GM18873 (cell line): ENCODE data around the gene CCDC170.
"Not testable (repeated sequence)": the region's sequence is repeated elsewhere in the genome, so short reads cannot be mapped to it uniquely, and the experiment has no call there.

ENCODE experiments used
- ATAC-seq: cut with Tn5 transposase; IDR thresholded peaks from one replicate; pipeline ENCODE4 v1.9.1; 2021; ENCODE audit warnings: mild to moderate bottlenecking, moderate library complexity, moderate number of reproducible peaks; ENCODE audit not compliant: unreplicated experiment, low FRiP score

The CCDC170 gene

DNA sequence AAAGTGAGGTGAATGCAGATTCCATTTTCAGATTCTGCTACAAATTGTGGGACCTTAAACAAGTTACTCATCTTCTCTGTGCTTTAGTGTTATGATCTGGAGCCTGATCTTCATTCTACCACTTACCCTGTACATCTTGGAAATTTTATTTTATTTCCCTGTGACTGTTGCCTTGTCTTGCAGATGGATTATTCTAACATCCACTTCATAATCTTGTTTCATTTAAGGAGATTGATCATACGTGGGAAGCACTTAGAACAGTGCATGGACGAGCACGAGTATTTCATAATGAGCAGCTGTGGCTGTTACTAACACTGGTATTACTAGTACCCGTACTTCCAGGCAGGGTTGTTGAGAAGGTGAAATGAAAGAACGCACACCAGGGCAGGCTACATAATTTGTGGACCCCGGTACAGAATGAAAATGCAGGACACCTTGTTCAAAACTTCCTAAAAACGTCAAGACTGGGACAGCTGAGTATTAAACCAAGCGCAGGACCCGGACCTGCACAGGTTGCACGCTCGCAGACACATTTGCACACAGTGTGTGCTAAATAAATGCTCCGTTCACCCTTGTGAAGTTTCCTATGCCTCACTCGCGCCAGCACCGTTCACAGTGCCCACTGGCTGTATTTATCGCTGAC, 535 bp upstream of the CCDC170 start:
- no peak for ATAC-seq

DNA sequence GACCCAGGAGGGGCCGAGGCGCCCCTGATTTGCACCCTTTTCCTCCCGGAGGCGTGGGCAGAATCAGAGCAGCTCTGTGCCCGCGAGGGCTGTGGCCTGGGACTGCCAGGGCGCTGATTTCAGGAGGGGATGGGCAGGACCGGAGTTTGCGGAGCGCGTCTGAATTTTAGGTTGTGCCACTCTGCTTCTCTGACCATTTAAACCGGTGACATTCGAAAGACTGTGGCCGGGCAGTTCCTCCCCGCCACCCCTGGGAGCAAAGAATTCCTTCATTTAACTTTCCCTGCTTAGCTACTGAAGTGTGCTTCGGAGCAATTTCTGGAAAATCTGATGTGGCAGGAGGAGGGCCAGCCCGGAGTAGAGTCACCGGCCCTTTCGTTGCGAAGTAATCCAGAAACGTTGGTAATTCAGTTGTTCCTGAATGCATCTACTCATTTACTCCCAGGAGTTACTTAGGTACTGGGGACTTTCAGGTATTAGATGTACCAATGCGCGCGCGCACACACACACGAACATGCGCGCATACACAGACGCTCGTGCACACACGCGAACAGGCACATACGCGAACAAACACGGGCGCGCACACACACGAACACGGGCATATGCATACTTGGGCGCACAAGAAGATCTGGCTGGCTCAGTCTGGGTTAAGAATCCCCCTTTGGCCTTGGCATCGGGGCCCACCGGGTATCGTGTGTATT, 568 bp downstream of the CCDC170 start:
- ATAC-seq: no peak

DNA sequence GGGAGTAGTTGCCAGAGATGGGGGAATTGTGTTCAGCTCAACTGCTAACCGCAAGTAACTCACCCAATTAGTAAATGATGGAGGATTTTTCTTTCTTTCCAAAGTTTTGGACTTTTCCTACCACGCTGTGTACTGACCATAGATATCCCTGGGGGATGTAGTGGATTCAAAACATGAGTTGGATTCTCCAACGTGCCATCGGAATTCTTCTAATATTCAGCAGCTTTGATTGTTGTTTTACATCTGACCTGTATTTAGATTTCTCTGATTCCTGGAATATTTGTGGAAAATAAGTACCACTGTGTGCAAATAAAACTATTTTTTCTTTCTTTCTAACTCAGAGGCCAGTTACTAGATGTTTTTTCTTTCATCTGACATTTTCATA, 1.1 kb downstream of the CCDC170 start:
- ATAC-seq: no peak

DNA sequence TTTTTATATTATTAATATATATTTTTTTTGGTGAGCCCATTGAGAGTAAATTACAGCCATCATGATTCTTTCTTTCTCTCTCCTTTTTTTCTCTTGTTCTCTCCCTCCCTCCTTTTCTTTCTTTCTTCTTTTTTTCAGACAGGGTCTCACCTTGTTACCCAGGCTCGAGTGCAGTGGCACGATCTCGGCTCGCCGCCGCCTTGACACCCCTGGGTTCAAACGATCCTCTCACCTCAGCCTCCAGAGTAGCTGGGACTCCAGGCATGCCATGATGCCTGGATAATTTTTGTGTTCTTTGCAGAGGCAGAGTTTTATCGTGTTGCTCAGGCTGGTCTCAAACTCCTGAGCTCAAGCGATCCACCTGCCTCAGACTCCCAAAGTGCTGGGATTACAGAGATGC, 1.6 kb downstream of the CCDC170 start:
- ATAC-seq: no peak

DNA sequence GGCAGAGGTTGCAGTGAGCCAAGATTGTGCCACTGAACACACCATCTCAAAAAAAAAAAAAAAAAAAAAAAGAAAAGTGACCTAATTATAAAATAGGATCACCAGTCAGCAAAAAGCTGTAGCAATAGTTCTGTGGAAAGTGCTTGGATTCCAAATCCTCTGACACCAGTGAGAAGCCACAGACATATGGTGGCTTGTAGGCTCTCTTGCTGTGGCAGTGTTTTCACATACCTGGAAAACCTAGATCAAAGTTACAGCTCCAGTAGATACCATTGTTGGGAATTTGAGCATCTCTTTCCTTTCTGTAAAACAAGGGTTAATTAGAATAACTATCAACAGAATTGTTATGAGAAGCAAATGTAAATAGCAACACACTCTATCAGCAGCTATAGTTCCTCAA, 4.1 kb downstream of the CCDC170 start:
- peak; percentile 20 for ATAC-seq

DNA sequence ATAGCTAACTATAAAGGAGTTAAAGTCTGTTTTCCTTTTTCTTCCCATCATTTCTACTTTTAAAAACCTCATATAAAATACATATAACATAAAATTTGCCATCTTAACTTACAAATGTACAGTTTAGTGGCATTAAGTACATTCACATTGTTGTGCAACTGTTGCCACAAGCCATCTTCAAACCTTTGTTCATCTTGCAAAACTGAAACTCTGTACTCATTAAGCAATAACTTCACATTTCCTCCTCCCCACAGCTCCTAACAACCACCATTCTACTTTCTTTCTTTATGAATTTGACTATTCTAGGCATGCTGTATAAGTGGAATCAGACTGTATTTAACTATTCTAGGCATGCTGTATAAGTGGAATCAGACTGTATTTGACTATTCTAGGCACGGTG, 4.5 kb downstream of the CCDC170 start:
- ATAC-seq: peak; percentile 74

DNA sequence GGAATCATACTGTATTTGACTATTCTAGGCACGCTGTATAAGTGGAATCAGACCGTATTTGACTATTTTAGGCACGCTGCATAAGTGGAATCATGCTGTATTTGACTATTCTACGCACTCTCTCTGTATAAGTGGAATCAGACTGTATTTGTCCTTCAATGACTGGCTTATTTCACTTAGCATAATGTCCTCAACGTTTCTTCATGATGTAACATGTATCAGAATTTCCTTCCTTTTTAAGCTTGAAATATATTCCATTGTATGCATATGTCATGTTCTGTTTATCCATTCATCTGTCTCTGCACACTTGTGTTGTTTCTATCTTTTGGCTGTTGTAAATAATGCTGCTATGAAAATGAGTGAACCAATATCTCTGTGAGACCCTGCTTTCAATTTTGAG, 5.7 kb downstream of the CCDC170 start:
- ATAC-seq: no peak

DNA sequence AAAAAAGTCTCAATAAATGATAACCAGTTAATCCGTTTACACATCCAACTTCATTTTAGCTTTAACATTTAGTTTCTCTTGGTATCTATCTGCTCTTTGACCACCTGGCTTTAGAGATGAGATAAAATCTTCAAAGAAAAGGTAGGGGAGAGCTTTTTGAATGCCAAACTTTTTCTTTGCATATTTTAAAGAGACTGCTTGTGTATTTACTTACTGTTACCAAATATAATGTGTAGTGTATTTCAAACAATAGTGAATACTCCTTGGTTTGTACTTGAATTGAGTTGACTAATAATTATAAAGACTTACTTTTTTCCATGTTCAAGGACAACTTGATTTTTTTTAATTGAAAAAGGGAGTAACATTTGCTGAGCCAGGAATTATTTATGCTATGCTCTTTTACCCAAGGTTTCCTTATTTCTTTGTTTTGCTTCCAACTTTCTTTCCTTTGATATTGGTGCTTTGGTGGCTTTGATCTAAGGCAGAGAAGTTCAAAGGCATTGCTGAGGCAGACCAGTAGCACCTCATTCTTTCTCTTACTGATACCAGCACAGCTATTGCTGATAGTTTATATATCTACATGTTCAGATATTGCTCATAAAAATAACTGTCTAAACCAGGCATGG, 7.8 kb downstream of the CCDC170 start:
- ATAC-seq: no peak

DNA sequence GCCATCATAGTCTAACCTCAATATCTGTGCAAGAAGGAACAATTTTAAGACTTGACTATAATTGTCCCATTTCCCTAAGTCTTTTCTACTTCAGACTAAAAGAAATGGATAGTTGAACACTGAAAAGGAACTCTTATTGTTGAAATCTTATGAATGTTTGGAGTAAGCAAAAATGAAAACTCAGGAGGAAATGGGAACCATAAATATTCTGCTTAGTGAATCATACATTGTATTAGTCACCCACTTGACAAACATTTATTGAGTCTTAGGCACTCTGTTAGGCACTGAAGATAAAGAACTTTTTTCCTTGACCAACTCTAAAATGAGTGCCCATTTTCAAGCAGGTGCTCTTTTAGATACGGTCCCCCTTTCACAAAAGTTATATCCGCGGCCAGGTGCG, 8.7 kb downstream of the CCDC170 start:
- ATAC-seq: no peak

DNA sequence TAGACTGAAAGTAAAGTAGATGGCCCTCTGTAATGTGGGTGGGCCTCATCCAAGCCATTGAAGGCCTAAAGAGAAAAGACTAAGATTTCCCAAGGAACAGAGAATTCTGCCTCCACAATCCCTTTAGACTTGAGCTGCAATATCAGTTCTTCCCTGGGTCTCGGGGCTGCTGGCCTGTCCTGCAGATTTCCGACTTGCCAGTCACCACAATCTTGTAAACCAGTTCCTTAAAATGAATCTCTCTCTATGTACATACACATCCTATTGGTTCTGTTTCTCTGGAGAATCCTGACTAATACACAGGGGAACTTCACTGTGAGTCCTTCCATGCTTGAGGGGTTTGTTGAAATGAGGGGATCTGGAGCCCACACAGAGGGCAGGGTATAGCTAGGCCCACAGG, 12.9 kb downstream of the CCDC170 start:
- ATAC-seq: no peak

DNA sequence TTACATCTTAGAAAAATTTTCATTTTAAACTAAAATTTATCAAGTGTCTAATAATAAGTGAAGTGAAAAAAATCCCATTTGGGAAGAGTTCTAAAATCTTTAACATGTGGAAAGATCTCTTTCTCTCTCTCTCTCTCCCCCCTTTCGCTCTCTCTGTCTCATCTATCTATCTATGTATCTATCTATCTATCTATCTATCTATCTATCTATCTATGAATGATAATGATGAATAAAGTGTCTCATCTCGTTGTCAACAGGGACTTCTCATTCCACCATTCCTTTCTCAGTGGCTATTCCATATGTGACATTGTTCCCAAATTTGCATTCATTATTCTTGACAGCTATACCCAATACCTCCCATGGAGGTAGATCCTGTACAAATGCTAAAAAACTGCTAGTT, 15.2 kb downstream of the CCDC170 start:
- no peak for ATAC-seq

DNA sequence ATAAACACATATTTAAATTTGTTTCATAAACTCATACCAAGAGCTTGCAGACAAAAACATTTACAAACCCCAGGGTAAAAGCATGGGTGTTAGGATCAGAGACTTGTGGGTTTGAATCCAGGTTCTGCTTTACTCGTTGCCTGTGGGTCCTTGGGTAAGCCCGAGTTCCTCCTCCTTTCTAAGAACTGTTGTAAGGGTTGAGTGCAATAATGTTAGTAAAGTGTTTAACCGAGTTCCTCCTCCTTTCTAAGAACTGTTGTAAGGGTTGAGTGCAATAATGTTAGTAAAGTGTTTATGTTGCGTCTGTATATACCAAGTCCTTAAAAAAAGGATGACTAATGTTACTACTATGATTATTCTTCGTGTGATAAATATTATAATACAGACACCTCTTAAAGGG, 18.7 kb downstream of the CCDC170 start:
- no peak for ATAC-seq

DNA sequence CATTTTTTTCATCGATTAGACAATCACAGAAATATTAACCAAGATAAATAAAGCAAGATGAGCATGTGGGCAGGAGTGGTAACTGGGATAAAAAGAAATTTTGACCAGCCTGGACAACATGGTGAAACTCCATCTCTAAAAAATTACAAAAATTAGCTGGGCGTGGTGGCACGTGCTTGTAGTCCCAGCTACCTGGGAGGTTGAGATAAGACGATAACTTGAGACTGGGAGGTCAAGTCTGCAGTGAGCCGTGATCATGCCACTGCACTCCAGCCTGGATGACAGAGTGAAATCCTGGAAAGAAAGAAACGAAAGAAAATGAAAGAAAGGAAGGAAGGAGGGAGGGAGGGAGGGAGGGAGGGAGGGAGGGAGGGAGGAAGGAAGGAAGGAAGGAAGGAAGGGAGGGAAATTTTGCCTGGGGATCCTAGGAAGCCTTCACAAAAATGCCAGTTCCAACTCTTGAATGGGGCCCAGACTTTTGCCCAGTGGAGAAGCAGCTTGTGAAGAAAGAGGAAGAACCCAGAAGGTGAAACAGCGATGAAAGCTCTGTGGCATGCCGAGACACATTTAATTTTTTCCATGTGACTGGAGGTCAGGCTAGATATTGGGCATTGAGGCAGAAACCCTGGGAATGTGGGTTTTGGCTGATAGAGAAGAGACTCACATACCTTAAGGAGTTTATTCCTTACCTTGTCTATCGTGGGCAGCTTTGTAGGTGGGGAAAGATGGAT, 20.3 kb downstream of the CCDC170 start:
- no peak for ATAC-seq

DNA sequence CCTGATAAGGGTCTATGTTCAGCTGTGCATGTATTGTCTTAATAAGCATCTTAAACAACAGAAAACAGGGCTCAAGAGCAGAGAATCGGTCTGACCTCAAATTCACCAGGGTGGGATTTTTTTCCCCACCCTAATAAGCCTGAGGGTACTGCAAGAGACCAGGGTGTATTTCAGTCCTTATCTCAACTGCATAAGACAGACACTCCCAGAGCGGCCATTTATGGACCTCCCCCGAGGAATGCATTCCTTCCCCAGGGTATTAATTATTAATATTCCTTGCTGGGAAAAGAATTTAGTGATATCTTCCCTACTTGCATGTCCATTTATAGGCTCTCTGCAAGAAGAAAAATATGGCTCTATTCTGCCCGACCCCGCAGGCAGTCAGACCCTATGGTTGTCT, 25.2 kb downstream of the CCDC170 start:
- ATAC-seq: not testable (repeated sequence)

DNA sequence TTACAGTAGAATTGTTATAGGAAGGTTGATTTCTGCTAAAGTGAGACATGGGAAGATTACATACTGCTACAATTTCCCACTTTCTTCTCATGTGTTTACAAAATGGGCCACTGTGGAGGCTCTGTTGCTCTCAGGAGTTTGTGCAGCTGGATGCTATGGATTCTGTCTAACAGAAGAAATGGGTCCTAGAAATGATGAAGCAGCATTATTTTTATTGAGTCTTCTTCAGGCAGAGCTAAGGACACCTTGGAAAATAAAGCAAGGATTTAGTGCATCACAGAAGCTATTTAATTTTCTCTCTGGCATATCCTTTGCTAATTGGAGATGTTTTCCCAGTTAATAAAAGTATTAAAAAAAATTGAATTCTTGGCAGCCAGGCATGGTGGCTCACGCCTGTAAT, 29.2 kb downstream of the CCDC170 start:
- ATAC-seq: no peak

DNA sequence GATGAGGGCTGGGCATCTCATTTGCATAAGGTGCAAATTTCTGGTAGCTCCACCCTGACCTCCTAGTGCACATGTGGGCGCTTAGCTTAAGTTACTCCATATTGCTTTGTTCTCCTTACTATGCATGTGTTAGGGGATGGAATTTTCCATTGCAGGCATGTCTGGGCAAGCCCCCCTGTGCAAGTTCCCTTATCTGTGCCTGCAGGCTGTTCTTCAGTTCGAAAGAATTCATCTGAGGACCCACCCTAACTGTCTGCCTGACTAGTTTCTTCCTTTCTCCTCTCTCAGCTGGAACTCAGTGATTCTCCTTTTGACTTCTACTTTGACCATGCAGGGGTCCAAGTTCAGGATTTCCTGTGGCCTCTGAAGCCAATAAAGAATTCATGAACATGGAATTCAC, 30.2 kb downstream of the CCDC170 start:
- ATAC-seq: no peak

DNA sequence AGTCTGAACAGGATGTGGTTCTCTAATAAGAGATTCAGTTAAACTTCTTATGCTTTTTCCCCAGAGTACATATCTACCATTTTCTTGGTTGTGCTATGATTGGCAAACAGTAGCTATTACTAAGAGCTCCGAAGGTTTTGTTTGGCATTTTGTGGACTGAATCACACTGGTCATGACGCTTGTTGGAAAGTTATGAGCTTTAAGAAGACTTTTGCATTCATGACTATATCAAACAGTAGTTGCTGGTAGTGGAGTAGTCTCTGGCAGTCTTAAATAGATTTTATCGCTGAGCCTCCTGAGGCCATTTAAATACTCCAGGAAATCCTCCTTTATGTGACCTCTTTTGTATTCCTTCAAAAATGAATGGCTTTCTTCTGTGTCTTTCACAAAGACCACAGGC, 40.8 kb downstream of the CCDC170 start:
- ATAC-seq: no peak

DNA sequence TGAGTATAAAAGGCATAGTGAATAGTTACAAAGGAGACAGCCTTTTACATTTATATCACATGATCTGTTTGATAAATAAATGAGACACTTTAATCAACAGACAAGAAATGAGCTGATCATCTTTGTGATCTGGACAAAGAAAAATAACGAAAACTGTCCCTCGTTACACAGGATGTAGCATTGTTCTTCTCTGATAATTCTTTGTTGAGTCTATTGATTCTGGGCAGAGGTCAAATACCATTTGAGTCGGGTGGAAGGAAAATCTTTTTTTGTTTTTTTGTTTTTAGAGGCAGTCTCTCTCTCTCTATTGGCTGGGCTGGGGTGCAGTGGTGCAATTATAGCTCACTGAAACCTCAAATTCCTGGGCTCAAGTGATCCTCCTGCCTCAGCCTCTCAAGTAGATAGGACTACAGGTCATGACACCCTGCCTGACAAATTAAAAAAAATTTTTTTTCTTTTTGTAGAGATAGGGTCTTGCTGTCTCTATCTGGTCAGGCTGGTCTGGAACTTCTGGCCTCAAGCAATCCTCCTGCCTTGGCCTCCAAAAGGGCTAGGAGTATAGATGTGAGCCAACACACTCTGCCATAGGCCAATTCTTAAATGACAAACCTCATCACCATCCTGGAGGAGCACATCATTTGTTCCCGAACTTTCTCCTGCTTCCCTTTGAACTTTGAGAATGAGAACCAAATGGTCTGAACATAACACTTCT, 41.8 kb downstream of the CCDC170 start:
- no peak for ATAC-seq

DNA sequence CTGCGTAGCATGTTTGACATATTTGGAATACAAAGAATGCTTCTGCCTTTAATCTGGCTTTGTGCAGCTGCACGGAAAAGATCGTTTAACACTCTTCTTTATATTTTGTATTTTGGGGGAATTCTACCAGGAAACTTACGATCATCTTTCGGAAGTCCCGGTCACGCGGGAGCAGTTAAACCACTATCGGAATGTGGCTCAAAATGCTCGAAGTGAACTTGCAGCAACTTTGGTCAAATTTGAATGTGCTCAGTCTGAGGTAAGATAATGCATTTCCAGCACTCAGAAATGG, 42.3 kb downstream of the CCDC170 start:
- no peak for ATAC-seq

DNA sequence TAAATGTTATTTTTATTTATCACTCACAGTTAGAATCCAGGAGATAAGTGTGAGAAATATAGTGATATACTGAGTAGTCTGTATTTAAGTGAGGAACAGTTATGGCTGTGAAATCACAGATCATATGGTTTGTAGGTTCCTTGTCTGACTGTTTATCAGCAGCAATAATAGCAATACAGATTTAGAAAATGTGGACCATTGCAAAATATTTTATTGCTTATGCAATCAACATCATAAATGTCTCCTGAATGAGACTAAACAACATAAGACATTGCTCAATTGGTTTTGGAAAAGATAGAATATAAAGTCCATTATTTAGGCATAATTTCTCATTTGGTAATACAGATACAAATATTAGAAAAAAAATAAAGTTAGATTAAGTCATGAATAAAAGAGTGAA, 43.7 kb downstream of the CCDC170 start:
- no peak for ATAC-seq
